Measurements from ENCODE around the gene CSPG4. TPM values are rescaled to one million over a fixed set of nuclear protein-coding genes. Genes with fewer than 3 reads are reported as not detected.
"Not testable (repeated sequence)": the region's sequence is repeated elsewhere in the genome, so short reads cannot be mapped to it uniquely, and the experiment has no call there.

CSPG4 gene
- total RNA-seq, 1 donor, result 86.8 TPM

DNA sequence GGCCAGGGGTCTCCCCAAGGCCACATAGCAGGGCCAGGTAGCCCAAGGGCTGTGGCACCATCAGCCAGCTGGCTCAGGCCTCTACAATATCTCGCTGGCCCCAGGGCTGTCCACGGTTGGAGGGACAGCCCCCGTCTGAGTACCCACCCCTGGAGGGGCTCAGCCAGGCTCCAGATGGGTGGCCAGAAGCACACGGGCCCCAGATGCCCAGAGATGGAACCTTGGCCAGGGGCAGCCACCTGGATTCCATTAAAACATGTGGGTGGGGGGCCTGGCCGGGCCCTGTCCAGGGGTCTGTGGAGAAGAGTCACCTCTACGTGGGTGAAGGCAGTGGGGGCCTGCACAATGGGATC is 8.4 kb downstream of the CSPG4 start:
- TF ChIP-seq, protein P1, sequence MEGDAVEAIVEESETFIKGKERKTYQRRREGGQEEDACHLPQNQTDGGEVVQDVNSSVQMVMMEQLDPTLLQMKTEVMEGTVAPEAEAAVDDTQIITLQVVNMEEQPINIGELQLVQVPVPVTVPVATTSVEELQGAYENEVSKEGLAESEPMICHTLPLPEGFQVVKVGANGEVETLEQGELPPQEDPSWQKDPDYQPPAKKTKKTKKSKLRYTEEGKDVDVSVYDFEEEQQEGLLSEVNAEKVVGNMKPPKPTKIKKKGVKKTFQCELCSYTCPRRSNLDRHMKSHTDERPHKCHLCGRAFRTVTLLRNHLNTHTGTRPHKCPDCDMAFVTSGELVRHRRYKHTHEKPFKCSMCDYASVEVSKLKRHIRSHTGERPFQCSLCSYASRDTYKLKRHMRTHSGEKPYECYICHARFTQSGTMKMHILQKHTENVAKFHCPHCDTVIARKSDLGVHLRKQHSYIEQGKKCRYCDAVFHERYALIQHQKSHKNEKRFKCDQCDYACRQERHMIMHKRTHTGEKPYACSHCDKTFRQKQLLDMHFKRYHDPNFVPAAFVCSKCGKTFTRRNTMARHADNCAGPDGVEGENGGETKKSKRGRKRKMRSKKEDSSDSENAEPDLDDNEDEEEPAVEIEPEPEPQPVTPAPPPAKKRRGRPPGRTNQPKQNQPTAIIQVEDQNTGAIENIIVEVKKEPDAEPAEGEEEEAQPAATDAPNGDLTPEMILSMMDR (IDR thresholded peaks at IDR 0.05; ENCODE audit: insufficient read depth, low read depth, low read length), result no peak
- no peak overlapping the region for H3K4me3 ChIP-seq (ENCODE audit: low read depth, low read length)
- no peak for DNase-seq (ENCODE audit: low read depth)

DNA sequence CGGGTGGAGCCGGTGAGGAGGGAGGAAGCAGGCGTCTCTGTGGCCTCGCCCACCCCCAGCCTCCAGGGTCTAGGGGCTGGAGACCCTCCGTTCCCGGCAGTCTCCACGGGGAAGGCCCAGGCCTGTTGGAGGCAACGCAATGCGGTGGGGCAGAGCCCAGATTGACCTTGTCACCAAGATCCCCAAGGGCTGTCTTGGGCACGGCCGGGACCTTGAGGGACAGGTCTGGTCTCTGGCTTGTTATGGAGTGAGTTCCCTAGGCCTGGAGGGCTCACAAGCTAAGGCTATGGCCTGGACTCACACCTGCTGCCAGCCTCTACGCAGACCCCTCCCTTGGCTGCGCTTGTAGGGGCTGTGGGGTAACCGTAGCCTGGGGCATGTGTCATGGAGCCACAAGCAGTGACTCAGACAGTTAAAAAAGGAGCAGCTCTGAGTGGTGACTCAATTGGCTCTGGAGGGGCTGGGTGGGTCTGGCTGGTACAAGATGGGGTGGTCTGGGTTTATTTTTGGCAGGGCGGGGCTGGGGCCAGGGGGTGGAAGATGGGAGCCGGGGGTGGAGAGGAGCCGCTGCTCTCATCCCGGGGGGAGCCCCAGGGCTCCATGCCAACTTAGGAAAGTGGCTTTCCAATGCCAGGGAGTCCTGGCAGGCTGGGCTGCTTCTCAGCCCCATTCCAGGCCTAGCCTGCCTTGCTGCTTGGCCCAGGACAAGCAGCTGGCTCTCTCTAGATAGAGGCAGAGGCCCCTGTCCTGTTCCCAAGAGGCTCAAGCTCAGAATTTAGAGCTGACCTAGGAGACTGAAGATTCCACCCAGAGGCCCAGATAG is 9.0 kb downstream of the CSPG4 start:
- H3K4me3 ChIP-seq (ENCODE audit: low read depth, low read length); DNase-seq (ENCODE audit: low read depth): not testable (repeated sequence)

DNA sequence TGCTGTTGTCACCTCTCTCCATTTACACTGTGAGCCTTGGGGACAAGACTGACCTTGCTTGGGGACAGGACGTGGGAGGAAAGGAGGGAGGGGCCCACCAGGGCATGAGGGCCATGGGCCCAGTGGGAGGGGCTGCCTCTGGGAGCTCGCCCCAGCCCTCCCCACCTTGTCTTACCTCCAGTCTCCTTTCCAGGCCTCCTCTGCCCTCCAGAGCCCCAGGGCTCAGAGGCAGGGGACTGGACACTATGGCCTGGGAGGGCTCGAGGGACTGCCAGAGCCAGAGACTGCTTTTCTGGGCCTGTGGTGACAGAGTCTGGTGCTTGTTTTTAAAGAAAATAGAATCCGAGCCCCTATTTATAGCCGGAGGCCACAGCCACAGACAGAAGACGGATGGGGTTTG is 10.2 kb downstream of the CSPG4 start:
- DNase-seq (ENCODE audit: low read depth), result no peak
- H3K4me3 ChIP-seq (ENCODE audit: low read depth, low read length), result no peak overlapping the region
- TF ChIP-seq, protein P1 (IDR thresholded peaks at IDR 0.05; ENCODE audit: insufficient read depth, low read depth, low read length), result no peak

DNA sequence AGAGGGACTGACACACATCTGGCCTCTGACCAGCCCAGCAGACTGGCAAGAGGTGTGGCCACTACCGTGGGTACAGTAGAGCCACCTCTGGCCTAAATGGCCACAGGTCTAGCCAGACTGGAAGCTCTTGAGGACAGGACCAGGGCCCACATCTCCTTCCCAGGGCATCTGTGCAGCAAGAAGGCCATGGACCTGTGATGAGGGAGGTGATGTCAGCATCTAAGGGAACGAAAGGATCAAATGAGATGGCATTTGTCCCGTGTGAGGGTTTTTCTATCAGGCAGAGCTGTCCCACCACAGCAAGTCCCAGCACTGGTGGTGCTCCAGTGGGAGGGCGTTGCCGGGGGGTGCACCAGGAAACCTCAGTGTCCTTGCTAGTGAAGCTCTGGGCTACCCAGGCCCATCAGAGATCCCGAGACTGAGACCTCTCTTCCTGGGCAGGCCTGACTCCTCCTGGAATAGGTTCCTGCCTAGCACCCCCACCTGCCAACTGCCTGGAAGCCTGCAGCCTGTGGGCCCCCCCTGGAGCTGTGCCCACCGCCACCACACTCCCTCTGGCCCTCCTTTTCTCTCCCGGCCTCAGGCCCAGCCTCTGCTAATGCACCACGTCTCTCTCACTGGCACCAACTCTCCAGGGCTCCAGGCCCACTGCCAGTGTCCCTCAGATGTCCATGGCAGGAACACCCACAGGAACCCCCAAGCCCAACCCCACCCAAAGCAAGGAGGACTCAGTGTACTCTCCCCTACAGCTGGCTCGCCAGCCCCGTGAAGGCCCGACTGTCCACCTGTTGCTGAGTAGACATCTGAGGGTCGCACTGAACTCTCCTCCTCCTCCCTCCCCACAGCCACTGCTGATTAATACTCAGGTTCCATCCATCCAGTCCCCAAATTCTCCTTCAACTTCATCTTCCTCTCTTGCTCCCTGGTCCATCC is 11.3 kb downstream of the CSPG4 start:
- not testable (repeated sequence) for DNase-seq (ENCODE audit: low read depth); H3K4me3 ChIP-seq (ENCODE audit: low read depth, low read length)

DNA sequence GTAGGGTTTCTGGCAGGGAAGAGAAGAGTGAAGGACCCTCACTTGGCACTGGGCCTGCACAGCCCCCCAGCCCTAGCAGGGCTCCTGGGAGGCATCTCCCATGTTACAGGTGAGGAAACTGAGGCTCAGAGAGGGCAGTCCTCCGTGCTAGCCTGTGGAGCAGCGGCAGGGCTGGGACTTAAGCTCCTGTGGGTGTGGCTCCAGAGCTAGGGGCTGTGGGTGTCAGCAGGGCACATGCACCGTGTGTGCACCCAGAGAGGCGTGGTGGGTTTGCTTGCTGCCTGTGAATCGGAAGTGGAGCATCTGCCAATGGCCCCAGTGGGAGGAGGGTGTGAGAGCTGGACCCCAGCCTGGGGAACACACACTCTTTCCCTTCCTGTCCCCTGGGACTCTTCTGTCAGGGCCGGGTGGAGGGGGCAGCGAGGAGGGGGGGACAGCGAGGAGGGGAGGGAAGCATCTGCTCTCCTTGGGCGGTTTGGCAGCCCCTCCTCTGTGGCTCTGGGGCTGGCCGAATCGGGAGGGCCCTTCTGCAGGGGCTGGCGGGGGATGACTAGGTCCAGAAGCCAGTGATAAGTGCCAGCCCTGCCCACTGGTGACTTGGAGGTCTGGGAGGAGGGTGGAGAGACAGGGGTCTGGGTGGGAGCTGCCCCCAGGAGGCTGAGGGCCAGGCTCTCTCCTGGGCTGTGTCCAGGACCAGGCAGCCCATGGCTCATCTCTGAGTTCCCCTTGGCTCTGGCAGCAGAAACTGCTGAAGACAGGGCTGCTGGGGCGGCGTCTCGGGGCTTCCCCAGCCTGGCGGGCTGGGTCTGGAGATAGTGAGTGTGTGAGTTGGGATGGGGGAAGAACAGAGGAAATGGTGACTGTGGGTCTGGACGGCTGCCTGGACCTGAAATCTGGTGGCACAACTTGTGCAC is 12.4 kb downstream of the CSPG4 start:
- H3K4me3 ChIP-seq (ENCODE audit: low read depth, low read length), result not testable (repeated sequence)
- peak; percentile 68 for DNase-seq (ENCODE audit: low read depth)

DNA sequence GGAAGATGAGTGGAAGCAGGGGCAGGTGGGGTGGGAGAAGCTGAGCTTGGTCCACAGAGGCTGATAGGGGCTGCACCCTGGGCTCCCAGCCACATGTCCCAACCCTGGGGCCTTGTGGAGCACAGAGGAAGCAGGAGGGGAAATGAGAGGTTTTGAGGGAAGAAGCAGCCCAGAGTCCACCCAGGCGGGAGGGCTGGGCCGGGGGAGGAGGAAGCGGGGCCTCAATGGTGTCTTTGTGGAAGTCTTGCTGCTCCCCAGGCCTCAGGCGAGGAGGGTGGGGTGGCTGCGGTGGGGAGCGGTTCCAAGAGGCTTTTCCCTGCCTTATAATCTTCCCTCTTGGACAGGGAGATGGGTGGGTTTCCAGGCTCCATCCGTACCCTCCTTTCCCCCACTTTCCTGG is 13.1 kb downstream of the CSPG4 start:
- H3K4me3 ChIP-seq (ENCODE audit: low read depth, low read length); DNase-seq (ENCODE audit: low read depth): not testable (repeated sequence)

DNA sequence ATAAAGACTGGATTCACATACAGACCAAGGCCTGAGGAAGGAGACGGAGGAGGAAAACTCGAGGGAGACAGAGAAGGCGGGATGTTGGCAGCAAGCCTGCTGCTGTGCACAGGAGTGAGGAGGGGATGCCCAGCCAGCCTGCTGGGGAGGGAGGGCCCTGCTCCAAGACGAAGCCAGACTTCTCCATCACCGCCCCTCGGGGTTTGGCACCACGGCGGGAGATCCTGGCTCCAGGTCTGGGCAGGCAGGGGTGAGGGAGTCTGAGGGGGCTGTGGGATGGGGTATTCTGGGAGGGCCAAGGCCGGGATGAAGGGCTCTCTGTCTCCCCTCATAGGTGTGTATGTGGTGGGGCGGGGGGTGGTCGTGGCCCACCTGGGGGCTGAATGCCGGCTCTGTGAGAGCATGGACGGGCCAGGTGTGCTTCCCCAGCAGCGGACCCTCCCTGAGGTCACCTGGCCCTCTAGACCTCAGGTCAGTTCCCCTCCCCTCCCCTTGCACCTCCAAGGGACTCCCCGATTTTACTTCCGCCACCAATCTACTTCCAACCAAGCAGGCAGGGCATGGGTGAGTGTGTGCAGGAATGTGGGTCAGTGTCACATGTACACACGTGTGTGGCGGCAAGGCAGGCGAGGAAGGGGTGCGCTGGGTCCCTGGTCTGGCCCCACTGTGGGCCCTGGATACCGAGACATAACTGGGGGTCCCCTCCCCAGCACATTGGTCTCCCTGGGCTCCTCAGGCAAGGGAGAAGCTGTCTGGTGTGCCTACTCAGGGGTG is 14.5 kb downstream of the CSPG4 start:
- not testable (repeated sequence) for H3K4me3 ChIP-seq (ENCODE audit: low read depth, low read length); DNase-seq (ENCODE audit: low read depth)

DNA sequence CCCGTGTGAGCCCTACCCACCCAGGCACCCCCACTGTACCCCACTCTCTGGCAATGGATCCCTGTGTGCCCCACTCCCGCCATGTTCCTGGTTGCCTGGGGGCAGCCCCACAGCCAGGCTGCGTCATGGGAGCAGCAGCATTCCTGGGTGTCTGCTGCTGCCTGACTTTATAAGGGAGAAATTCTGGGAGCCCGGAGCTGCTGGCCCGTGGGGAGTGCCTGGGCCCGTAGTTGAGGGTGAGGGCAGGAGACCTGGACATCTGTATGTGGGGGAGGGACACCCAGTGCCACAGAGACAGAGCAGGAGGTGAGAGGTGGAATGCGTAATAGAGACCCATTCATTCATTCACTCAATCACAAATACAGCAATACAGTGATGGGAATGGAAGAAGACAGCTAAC is 15.1 kb downstream of the CSPG4 start:
- no peak overlapping the region for H3K4me3 ChIP-seq (ENCODE audit: low read depth, low read length)
- TF ChIP-seq, protein P1 (IDR thresholded peaks at IDR 0.05; ENCODE audit: insufficient read depth, low read depth, low read length), result no peak
- no peak for DNase-seq (ENCODE audit: low read depth)
